ENCODE data around the gene TOM1L2.
"Not testable (repeated sequence)": the region's sequence is repeated elsewhere in the genome, so short reads cannot be mapped to it uniquely, and the experiment has no call there.

TOM1L2 gene

DNA sequence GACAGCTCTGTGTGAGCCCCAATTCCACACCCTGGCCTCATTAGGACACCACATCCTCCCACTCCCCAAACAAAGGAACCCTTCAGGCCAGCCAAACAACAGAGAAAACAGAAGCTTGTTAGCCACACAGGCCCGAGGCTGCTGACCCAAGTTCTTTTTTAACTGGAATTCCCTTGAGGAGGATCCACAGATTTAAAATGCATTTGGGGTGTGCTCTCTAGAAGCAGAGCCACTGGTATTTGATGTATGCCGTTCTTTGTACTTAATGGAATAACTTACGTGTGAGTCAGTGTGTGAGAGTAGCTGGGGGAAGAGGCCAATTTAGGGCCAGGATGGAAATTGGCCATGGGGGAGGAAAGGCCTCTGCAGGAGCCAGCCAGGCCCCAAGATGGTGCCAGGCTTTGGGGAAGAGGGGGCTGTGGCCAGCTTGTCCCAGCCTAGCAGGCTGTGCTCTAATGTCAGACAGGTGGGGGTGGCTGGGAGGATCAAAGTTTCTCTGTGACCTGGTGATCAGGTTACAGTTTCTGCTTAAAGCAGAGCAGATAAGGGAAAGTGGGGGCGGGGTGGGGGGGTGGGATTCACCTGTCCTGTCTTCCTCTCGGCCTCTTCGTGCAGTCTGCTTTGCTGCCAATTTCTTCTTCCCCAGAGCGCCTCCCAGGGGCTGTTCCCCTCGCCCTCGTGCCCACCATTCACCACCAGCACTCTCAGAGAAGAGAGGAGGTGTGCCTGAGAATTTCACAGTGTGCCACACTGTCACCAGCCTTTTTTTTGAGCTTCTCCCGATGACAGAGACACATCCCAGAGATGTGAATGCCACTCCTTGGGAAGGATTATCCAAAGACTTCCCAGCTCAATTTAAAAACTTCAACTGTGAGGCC, 50.8 kb downstream of the TOM1L2 start:
- H3K27ac ChIP-seq: peak overlapping the region; percentile 90
- DNase-seq (ENCODE audit: low spot score): peak; percentile 90
- ChIA-PET POLR2A (ENCODE audit: low non-redundant PET) (interaction anchor here (0.6 kb wide), 1 partner anchor 694 kb away, joined by 3 read pairs; no protein-coding TSS in a partner anchor), CTCF (interaction anchor here (0.6 kb wide), 1 partner anchor 460 kb away, joined by 3 read pairs; no protein-coding TSS in a partner anchor)
- TF ChIP-seq, protein P1, sequence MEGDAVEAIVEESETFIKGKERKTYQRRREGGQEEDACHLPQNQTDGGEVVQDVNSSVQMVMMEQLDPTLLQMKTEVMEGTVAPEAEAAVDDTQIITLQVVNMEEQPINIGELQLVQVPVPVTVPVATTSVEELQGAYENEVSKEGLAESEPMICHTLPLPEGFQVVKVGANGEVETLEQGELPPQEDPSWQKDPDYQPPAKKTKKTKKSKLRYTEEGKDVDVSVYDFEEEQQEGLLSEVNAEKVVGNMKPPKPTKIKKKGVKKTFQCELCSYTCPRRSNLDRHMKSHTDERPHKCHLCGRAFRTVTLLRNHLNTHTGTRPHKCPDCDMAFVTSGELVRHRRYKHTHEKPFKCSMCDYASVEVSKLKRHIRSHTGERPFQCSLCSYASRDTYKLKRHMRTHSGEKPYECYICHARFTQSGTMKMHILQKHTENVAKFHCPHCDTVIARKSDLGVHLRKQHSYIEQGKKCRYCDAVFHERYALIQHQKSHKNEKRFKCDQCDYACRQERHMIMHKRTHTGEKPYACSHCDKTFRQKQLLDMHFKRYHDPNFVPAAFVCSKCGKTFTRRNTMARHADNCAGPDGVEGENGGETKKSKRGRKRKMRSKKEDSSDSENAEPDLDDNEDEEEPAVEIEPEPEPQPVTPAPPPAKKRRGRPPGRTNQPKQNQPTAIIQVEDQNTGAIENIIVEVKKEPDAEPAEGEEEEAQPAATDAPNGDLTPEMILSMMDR (conservative IDR thresholded peaks at IDR 0.05; ENCODE audit: low read depth): no peak

DNA sequence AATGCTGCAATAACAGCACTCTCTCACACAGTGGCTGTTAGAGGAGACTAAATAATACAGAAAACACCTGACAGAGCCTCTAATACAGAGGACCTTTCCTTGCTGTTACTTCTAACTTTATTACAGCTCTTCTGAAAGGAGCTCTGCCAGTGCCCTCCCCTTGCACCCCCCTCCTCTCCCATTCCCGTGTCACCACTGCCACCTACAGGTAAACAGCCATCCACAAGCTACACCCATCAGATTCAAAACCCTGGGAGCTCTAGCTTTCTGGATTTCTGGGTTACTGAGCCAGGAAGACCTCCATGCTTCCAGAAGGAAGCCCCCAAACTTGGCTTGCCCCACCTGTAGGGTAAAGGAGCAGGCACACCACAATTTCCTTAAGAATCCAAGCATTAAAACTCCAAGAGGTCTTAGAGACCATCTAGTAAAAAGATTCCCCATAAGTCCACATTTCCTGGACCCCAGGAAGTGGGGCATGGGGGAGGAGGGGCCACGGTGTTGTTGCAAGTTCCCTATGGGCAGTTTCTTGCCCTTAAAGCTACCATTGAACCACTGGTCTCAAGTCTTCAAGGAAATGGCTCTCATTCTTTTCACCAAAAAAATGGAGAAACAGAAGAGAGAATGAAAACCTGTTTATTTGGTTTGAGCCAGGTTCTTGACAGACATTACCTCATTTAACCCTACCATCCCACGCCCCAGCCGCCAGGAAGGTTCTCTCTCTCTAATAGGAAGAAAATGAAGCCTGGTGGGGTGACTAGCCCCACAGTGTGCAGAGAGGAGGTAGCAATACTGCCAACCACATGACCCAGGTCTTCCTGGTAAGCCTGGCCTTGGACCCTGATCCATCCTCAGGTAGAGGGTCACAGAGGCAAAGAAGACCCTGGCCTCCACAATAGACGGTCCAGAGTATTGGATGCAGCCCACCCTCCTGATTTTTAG, 52.8 kb downstream of the TOM1L2 start:
- peak; percentile 76 for DNase-seq (ENCODE audit: low spot score)
- H3K27ac ChIP-seq: peak overlapping the region; percentile 90
- TF ChIP-seq, protein P1 (conservative IDR thresholded peaks at IDR 0.05; ENCODE audit: low read depth): peak; percentile 80
- POLR2A ChIA-PET (ENCODE audit: low non-redundant PET): no interaction called here
- CTCF ChIA-PET: interaction anchor here (0.5 to 1.9 kb wide), 14 partner anchors 8 to 357 kb away, joined by 3 to 32 read pairs (median 4); no protein-coding TSS in a partner anchor

DNA sequence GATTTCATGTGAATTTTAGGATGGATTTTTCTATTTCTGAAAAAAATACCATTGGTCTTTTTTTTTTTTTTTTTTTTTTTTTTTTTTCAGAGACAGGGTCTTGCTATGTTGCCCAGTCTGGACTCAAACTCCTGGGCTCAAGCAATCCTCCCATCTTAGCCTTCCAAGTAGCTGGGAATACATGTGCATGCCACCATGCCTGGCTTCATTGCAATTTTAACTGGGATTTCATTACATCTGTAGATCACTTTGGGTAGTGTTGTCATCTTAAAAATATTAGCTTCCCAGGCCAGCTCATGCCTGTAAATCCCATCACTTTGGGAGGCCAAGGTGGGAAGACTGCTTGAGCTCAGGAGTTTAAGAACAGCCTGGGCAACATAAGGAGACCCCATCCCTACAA, 54.8 kb downstream of the TOM1L2 start:
- ChIA-PET CTCF (interaction anchor here (0.6 kb wide), 2 partner anchors 26 to 275 kb away, joined by 4 to 5 read pairs; no protein-coding TSS in a partner anchor), POLR2A (ENCODE audit: low non-redundant PET) (no interaction called here)
- H3K27ac ChIP-seq: no peak overlapping the region
- TF ChIP-seq, protein P1 (conservative IDR thresholded peaks at IDR 0.05; ENCODE audit: low read depth): no peak
- no peak for DNase-seq (ENCODE audit: low spot score)

DNA sequence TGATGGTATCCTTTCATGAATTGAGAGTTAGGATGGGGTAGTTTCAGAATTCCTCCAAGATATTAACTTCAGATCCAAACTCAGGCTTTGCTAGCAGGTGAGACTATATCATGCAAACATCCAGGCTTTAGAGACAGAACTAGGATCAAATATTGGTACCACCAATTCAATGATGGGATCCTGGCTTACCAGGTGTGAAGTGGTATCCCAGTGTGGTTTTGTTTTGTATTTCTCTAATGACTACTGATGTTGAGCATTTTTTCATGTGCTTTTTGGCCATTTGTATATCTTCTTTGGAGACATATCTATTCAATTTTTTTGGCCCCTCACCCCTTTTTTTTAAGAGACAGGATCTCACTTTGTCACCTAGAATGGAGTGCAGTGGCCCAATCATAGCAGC, 57.0 kb downstream of the TOM1L2 start:
- CTCF ChIA-PET: no interaction called here
- TF ChIP-seq, protein P1 (conservative IDR thresholded peaks at IDR 0.05; ENCODE audit: low read depth): no peak
- POLR2A ChIA-PET (ENCODE audit: low non-redundant PET): no interaction called here
- no peak overlapping the region for H3K27ac ChIP-seq
- no peak for DNase-seq (ENCODE audit: low spot score)

DNA sequence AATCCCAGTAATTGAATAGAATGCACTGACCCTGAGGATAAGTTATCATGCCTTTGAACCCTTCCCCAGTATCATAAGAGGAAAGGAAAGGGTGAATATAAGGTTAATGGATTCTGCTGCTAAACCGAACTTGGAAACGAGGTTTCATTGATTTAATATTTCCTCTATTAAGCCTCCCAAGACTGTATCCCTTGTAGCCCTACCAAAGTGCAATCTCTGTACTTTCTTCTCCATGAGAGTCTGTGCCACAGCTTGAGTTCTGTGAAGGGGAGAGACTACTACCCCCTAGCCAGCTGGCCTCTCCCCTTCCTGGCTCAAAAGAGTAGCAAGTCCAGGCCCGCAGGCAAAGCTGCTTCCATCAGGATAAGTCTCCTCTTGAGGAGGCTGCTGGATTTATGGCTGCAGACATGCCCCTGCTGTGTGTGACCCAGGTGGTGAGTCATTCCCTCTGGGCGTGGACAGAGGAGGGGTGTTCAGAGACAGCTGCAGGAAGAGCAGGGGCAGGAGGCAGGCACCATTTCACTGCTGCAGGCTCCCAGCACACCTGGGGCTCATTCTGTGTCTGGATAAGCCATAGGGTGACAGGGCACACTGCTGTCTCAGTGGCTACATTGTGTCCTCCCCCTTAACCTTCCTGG, 58.4 kb downstream of the TOM1L2 start:
- peak overlapping the region; percentile 91 for H3K27ac ChIP-seq
- peak; percentile 95 for DNase-seq (ENCODE audit: low spot score)
- ChIA-PET CTCF (interaction anchor here (0.7 to 1.2 kb wide), 2 partner anchors 43 to 82 kb away, joined by 3 to 4 read pairs; no protein-coding TSS in a partner anchor), POLR2A (ENCODE audit: low non-redundant PET) (interaction anchor here (1.1 kb wide), 1 partner anchor 75 kb away, joined by 3 read pairs; no protein-coding TSS in a partner anchor)
- TF ChIP-seq, protein P1 (conservative IDR thresholded peaks at IDR 0.05; ENCODE audit: low read depth): no peak

DNA sequence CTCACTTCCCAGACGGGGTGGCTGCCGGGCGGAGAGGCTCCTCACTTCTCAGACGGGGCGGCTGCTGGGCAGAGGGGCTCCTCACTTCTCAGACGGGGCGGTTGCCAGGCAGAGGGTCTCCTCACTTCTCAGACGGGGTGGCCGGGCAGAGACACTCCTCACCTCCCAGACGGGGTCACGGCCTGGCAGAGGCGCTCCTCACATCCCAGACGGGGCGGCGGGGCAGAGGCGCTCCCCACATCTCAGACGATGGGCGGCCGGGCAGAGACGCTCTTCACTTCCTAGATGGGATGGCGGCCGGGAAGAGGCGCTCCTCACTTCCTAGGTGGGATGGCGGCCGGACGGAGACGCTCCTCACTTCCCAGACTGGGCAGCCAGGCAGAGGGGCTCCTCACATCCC, 59.9 kb downstream of the TOM1L2 start:
- H3K27ac ChIP-seq: peak overlapping the region; percentile 91
- DNase-seq (ENCODE audit: low spot score); POLR2A ChIA-PET (ENCODE audit: low non-redundant PET); CTCF ChIA-PET: not testable (repeated sequence)
